ENCODE data around the gene FOXK1.

Gene FOXK1

GRCh38 chr7:4722308-4722707, 40.2 kb downstream of the FOXK1 start:
- DNase-seq = no peak
- Histone ChIP-seq H3K4me1 (no peaks in the 10 kb centered on the region), H3K36me3 (peaks cover 10% of the 10 kb centered on the region), H3K9me3 (no peaks in the 10 kb centered on the region), H3K27me3 (no peaks in the 10 kb centered on the region), H3K4me3 (ENCODE audit: low read depth, low read length) (no peak overlapping the region)
- no peak for TF ChIP-seq CTCF (IDR thresholded peaks at IDR 0.05; ENCODE audit: low read depth, low read length)

- H3K4me3 ChIP-seq (ENCODE audit: low read depth, low read length) = no peak overlapping the region
- peaks cover 18% of the 10 kb centered on the region for H3K36me3 ChIP-seq
- no peak for TF ChIP-seq CTCF (IDR thresholded peaks at IDR 0.05; ENCODE audit: low read depth, low read length)
- no peaks in the 10 kb centered on the region for H3K9me3 ChIP-seq
- DNase-seq = no peak
- no peaks in the 10 kb centered on the region for H3K4me1 ChIP-seq
- H3K27me3 ChIP-seq = no peaks in the 10 kb centered on the region
Observed at GRCh38 chr7:4722960-4723630, 41.0 kb downstream of the FOXK1 start.

GRCh38 chr7:4724648-4725013, 42.5 kb downstream of the FOXK1 start:
- Histone ChIP-seq H3K9me3 (no peaks in the 10 kb centered on the region), H3K4me1 (no peaks in the 10 kb centered on the region), H3K36me3 (peaks cover 22% of the 10 kb centered on the region), H3K4me3 (ENCODE audit: low read depth, low read length) (no peak overlapping the region), H3K27me3 (no peaks in the 10 kb centered on the region)
- no peak for DNase-seq
- TF ChIP-seq CTCF (IDR thresholded peaks at IDR 0.05; ENCODE audit: low read depth, low read length) = no peak

- Histone ChIP-seq H3K9me3 (no peaks in the 10 kb centered on the region), H3K36me3 (peaks cover 22% of the 10 kb centered on the region), H3K4me3 (ENCODE audit: low read depth, low read length) (no peak overlapping the region), H3K27me3 (no peaks in the 10 kb centered on the region), H3K4me1 (no peaks in the 10 kb centered on the region)
- no peak for TF ChIP-seq CTCF (IDR thresholded peaks at IDR 0.05; ENCODE audit: low read depth, low read length)
- DNase-seq = no peak
Observed at GRCh38 chr7:4725014-4725849, 43.1 kb downstream of the FOXK1 start.

GRCh38 chr7:4725850-4726450, 43.9 kb downstream of the FOXK1 start:
- H3K27me3 ChIP-seq = no peaks in the 10 kb centered on the region
- no peak for TF ChIP-seq CTCF (IDR thresholded peaks at IDR 0.05; ENCODE audit: low read depth, low read length)
- no peak overlapping the region for H3K4me3 ChIP-seq (ENCODE audit: low read depth, low read length)
- no peaks in the 10 kb centered on the region for H3K4me1 ChIP-seq
- no peak for DNase-seq
- H3K36me3 ChIP-seq = peaks cover 22% of the 10 kb centered on the region
- no peaks in the 10 kb centered on the region for H3K9me3 ChIP-seq

GRCh38 chr7:4726566-4726965, 44.5 kb downstream of the FOXK1 start:
- DNase-seq = no peak
- no peak for TF ChIP-seq CTCF (IDR thresholded peaks at IDR 0.05; ENCODE audit: low read depth, low read length)
- H3K36me3 ChIP-seq = peaks cover 22% of the 10 kb centered on the region
- no peaks in the 10 kb centered on the region for H3K27me3 ChIP-seq
- no peaks in the 10 kb centered on the region for H3K9me3 ChIP-seq
- H3K4me3 ChIP-seq (ENCODE audit: low read depth, low read length) = no peak overlapping the region
- no peaks in the 10 kb centered on the region for H3K4me1 ChIP-seq
